GM12892 (cell line): ENCODE measurements around the gene DLG2.

ENCODE experiments used
- DNase-seq: peaks from one replicate; pipeline ENCODE4 v3.0.0; 2011; ENCODE audit not compliant: insufficient read length
- FAIRE-seq: peaks from 2 replicates; lab custom pipeline; 2011; peaks lifted over from hg19 to GRCh38; lab: Jason Lieb, UNC
- POLR2A ChIP-seq: IDR thresholded peaks from 2 replicates; pipeline ENCODE4 v1.6.1; 2011; ENCODE audit warnings: low read depth, low read length, control low read depth
- POLR2AphosphoS5 ChIP-seq: IDR thresholded peaks from 2 replicates; pipeline ENCODE4 v1.6.1; 2011; ENCODE audit warnings: low read depth, low read length, control low read depth
- TAF1 ChIP-seq: IDR thresholded peaks from 2 replicates; pipeline ENCODE4 v1.6.1; 2011; ENCODE audit warnings: low read depth, mild to moderate bottlenecking, control low read depth, low read length, borderline replicate concordance

The DLG2 gene

DNA sequence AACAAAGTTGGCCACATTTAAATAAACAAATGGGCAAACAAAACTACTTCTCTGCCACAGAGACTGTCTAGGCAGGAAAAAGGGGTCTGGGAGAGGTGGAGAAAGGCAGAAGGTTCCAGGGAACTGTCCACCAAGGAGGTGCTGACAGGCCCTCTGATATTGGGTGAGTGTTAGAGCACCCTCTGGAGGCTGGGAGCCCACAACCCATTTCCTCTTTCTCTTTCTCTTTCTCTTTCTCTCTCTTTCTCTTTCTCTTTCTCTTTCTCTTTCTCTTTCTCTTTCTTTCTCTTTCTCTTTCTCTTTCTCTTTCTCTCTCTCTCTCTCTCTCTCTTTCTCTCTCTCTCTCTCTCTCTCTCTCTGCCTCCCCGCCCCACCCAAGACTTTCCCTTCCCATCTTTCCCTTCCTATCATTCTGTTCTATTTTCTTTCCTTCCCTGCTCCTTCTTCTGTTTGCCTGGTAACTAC, 912.8 kb downstream of the DLG2 start:
- no peak for TF ChIP-seq POLR2A
- TF ChIP-seq POLR2AphosphoS5, result no peak
- no peak for TF ChIP-seq TAF1
- DNase-seq (no peak), FAIRE-seq (no peak)

DNA sequence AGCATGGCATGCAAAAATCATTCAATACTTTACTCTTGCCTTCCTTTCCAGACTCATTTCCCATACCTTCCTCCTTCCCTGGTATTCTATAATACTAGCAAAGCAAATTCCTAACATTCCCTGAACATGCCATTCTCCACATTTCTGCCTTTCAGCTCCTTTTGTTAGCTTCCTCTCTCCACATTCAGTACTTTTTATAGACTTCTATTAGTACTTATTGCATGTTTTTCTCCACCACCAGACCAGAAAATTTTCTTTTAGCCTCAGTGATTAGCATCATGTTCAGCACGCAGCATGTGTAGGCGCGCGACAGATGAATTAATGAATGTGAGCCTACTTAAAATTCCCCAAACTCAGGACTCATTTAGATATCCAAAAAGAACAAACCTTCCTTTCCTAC, 935.3 kb downstream of the DLG2 start:
- TF ChIP-seq TAF1, result no peak
- TF ChIP-seq POLR2A, result no peak
- TF ChIP-seq POLR2AphosphoS5, result no peak
- FAIRE-seq (no peak), DNase-seq (no peak)

DNA sequence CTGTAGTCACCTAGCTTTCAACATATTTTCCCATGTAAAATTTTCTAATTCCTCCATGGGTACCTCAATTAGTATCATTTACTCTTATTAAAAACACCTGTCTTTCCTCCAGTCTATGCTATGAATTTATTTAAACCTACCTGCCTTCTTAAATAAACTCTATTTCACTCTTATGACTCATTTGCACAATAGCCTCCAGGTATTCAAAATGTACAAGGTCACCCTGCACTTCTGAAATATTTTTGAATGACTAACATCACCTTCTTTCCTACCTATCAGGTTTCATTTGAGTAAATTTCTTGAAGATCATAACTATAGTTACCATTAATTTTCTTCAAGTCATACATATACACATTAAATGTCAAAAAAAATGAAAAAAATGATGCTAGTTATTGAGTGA, 939.7 kb downstream of the DLG2 start:
- FAIRE-seq, result no peak
- TF ChIP-seq POLR2A (no peak), POLR2AphosphoS5 (no peak), TAF1 (no peak)

GRCh38 chr11:84686716-84687115, 940.4 kb downstream of the DLG2 start:
- no peak for FAIRE-seq
- TF ChIP-seq POLR2A (no peak), POLR2AphosphoS5 (no peak), TAF1 (no peak)
- DNase-seq, result no peak

More for the DNA sequence above, 939.7 kb downstream of the DLG2 start:
- DNase-seq, result no peak

DNA sequence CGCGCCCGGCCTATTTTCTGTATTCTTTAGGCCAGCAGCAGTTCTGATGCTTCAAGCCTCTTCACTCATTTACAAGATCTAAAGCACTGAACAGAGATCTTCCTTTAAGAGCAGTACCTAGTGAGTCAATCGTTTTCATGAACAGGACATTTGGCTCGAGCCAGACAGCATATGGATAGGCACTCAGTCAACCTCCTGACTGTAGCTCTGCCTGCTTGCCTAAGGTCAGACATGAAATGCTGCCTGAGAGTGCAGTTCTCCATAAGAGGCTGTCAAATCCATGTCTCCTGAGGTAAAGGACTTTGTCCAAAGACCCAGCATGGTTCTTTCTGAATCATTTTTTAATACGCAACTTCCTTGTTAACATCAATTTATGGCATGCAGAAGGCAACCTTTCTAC, 941.2 kb downstream of the DLG2 start:
- TF ChIP-seq POLR2AphosphoS5, result no peak
- no peak for TF ChIP-seq TAF1
- no peak for FAIRE-seq

DNA sequence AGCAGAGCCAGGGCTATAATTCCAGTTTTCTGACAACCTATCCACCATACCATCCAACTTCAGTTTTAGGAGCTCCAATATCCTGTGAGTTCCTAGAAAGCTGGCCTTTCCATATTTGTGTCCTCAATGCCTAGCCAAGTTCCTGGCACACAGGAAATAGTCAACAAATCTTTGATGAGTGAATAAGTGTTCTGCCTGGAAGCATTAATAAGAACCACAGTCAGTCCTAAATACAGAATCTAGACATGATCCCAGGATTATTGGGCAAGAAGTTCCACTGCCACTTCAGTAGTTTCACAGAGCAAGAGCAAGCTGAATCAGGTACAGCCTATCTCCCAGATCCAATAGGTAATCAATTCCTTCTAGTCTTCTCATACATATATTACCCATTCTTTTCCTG, 942.0 kb downstream of the DLG2 start:
- DNase-seq, result no peak
- FAIRE-seq, result no peak
- TF ChIP-seq TAF1 (no peak), POLR2AphosphoS5 (no peak), POLR2A (no peak)

More for the DNA sequence above, 941.2 kb downstream of the DLG2 start:
- DNase-seq, result no peak

DNA sequence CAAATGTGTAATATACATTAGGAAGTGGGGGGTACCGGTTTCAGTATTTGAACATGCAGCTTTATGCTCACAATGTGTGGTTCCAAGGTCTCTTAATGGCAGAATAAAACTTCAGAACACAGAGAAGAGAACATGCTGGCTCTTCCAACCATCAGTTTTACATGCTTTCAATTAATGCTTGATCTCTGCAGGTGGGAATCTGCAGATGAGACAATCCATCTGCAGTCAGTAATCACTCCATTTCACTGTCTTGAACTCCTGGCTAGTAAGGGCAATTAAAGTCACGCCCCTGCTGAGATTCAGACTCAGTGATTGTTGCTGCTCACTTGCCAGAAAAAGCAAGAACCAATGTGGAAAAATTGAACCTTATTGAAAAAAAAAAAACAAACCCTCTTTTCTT, 945.7 kb downstream of the DLG2 start:
- TF ChIP-seq POLR2A, result no peak
- TF ChIP-seq TAF1, result no peak
- no peak for TF ChIP-seq POLR2AphosphoS5
- no peak for DNase-seq
- no peak for FAIRE-seq

GRCh38 chr11:84675396-84676025, 951.6 kb downstream of the DLG2 start:
- FAIRE-seq (no peak), DNase-seq (no peak)
- TF ChIP-seq TAF1, result no peak
- TF ChIP-seq POLR2A, result no peak
- no peak for TF ChIP-seq POLR2AphosphoS5

- no peak for FAIRE-seq
- no peak for DNase-seq
- TF ChIP-seq POLR2A (no peak), POLR2AphosphoS5 (no peak), TAF1 (no peak)
These were observed 953.4 kb downstream of the DLG2 start for GRCh38 chr11:84673753-84674152.

DNA sequence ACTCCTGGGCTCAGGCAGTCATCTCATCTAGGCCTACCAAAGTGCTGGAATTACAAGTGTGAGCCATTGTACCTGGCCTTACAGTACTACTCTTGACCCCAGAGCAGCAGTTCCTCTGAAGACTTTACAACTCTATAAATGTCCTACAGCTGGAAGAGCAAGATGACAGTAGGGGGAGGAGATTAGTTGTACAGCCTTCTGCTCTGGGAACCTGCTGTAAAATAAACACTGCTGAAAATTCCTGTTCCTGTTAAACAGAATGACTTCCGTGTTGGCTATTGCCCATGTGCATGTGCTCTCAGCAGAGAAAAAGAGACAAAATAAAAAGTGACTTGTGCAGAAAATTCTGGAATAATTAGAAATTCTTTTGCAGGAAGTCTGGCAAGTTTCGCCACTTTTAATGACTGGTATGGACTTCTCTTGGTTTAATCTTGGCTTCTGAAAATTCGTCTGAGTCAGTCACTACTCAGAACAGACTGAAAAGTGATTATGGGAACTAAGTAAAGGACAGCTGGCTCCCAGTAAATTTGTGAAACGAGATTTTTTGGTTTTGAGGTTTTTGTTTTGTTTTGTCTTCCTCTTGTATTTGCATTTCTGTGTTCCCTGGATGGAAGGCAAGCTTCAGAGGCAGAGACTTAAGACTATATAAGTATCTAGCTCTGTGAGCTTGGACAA, 955.7 kb downstream of the DLG2 start:
- FAIRE-seq, result no peak
- no peak for DNase-seq

GRCh38 chr11:84663731-84664130, 963.4 kb downstream of the DLG2 start:
- FAIRE-seq, result no peak
- no peak for DNase-seq
- TF ChIP-seq POLR2A (no peak), POLR2AphosphoS5 (no peak), TAF1 (no peak)

More for the DNA sequence above, 955.7 kb downstream of the DLG2 start:
- TF ChIP-seq POLR2A (no peak), TAF1 (no peak), POLR2AphosphoS5 (no peak)

DNA sequence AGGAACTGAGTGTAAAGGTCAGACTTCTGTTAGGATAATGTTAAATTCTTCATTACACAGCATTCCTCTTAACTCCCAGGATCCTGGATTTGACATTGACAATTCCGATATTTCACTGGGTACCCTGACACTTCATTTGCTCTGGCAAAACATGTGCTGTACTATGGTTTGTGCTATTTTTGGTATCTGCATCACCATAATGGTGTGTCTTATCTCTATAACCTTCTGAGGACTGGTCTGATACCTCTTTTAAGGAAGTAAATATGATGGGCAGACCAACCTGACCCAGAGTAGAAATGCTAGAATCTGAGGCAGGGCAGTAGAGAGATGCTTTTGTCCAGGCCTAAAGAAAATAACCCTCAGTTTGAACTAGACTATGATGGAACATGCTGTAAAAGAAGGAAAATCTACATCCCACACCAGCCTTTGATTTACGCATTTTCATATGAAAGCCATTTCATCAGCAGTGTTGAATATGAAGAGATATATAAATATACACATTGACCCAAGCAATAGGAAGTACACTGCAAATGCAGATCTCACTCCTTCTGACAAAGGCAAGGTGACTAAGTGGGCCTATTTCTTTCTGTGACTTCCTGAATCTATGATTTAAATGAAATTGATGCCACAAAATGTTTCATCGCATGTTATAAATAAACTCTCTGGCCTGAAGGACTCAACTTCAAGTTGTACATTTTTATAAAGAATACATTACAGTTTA, 966.7 kb downstream of the DLG2 start:
- FAIRE-seq (no peak), DNase-seq (no peak)
- TF ChIP-seq POLR2A, result no peak
- no peak for TF ChIP-seq TAF1
- TF ChIP-seq POLR2AphosphoS5, result no peak
